K562 (cell line): ENCODE data around the gene HSPA14. TPM values are rescaled to one million over a fixed set of nuclear protein-coding genes. Genes with fewer than 3 reads are reported as not detected.
A peak's percentile ranks its signal among the peaks of the same experiment; 100 is the strongest.

ENCODE experiments used
- ATAC-seq: fragments of 200-7000 bp; cut with Tn5 transposase; 3 replicates; pipeline ENCODE4 v1.9.1; 2020; ENCODE audit warnings: moderate library complexity
- BruUV-seq: library from RNA; stranded (reverse); fragments of 400-500 nt; replicated peaks from 2 replicates; lab custom pipeline; 2021; lab: Mats Ljungman, UMichigan
- CTCF ChIA-PET: fragments of 300-600 bp; formaldehyde crosslinking; extraction: SDS; loops from one replicate; lab custom pipeline; 2021; ENCODE audit warnings: low intra/inter-chr PET ratio; lab: Yijun Ruan, JAX
- POLR2A ChIA-PET: fragments of 300-600, 350-650 bp; sonication (Branson Sonifier 250); formaldehyde crosslinking; extraction: SDS; loops from one replicate; lab custom pipeline; 2021; ENCODE audit warnings: antibody characterized with exemption, inconsistent platforms; lab: Yijun Ruan, JAX
- DNase-seq, 4 experiments: peaks; one replicate each; pipeline versions ENCODE4 v3.0.0 to v3.0.0-alpha.2; 2011 to 2018; ENCODE audit warnings: low spot score in 3 of 4, mixed read lengths in 3 of 4; ENCODE audit errors: extremely low read depth in 1 of 4
- FAIRE-seq: peaks from 2 replicates; lab custom pipeline; 2011; peaks lifted over from hg19 to GRCh38; lab: Jason Lieb, UNC
- H2AFZ ChIP-seq: 2 replicates; pipeline ENCODE4 v1.6.0; 2011; ENCODE audit warnings: low read depth, low read length, control low read depth, inconsistent platforms
- H3K27ac ChIP-seq: fragments of 200-600 bp; 3 replicates; pipeline ENCODE4 v1.8.0; 2011; ENCODE audit warnings: low read depth, mild to moderate bottlenecking, control low read depth, inconsistent platforms, low read length, moderate library complexity, mixed read lengths; ENCODE audit errors: extremely low read depth
- H3K27me3 ChIP-seq, 2 experiments: fragments of 300-600 bp in 1 of 2; 2 replicates in 1 of 2; 3 replicates in 1 of 2; pipeline versions ENCODE4 v1.6.0 to v1.8.0; 2011; ENCODE audit warnings: inconsistent platforms in 2 of 2, low read length in 2 of 2, mild to moderate bottlenecking in 1 of 2, mixed read lengths in 1 of 2, moderate library complexity in 1 of 2; ENCODE audit not compliant: control insufficient read depth in 2 of 2, insufficient read depth in 2 of 2
- H3K36me3 ChIP-seq: fragments of 300-600 bp; 3 replicates; pipeline ENCODE4 v1.8.0; 2011; ENCODE audit warnings: mild to moderate bottlenecking, low read length, inconsistent platforms; ENCODE audit not compliant: control insufficient read depth, insufficient read depth
- H3K4me1 ChIP-seq, 2 experiments: fragments of 200-600 bp in 1 of 2; replicated peaks in 1 of 2; 2 replicates in 1 of 2; 3 replicates in 1 of 2; pipeline versions ENCODE4 v1.5.1 to v1.8.0; 2011; ENCODE audit warnings: inconsistent platforms in 2 of 2, low read length in 2 of 2, mild to moderate bottlenecking in 1 of 2, mixed read lengths in 1 of 2, moderate library complexity in 1 of 2; ENCODE audit not compliant: control insufficient read depth in 2 of 2, insufficient read depth in 2 of 2
- H3K4me2 ChIP-seq: 2 replicates; pipeline ENCODE4 v1.6.1; 2011; ENCODE audit warnings: low read length, control low read depth, inconsistent platforms, mixed read lengths; ENCODE audit not compliant: insufficient read depth
- H3K4me3 ChIP-seq: fragments of 200-600 bp; sonication (generic), shearing (Covaris generic); 2 replicates; pipeline ENCODE4 v1.5.1; 2016; ENCODE audit warnings: control low read depth, inconsistent platforms
- H3K79me2 ChIP-seq: fragments of 200-600 bp; 3 replicates; pipeline ENCODE4 v1.8.0; 2011; ENCODE audit warnings: low read length, inconsistent platforms; ENCODE audit not compliant: control insufficient read depth, insufficient read depth
- H3K9ac ChIP-seq, 2 experiments: 2 replicates each; pipeline versions ENCODE4 v1.6.0 to v1.6.1; 2011; ENCODE audit warnings: low read depth in 2 of 2, low read length in 2 of 2, control low read depth in 1 of 2, inconsistent platforms in 1 of 2, mild to moderate bottlenecking in 1 of 2, mixed read lengths in 1 of 2; ENCODE audit not compliant: insufficient read depth in 1 of 2
- H3K9me1 ChIP-seq: one replicate; pipeline ENCODE4 v1.6.0; 2011; ENCODE audit warnings: inconsistent platforms, mild to moderate bottlenecking, low read length, moderate library complexity; ENCODE audit not compliant: control insufficient read depth, insufficient read depth
- H3K9me3 ChIP-seq: replicated peaks from 2 replicates; pipeline ENCODE4 v1.5.1; 2011; ENCODE audit warnings: low read depth, low read length, inconsistent platforms; ENCODE audit not compliant: control insufficient read depth, insufficient read depth
- H4K20me1 ChIP-seq: replicated peaks from 2 replicates; pipeline ENCODE4 v1.6.1; 2011; ENCODE audit warnings: low read length, inconsistent platforms, mixed read lengths; ENCODE audit not compliant: control insufficient read depth, insufficient read depth
- BRD9 ChIP-seq: fragments of 450-650 bp; IDR thresholded peaks from 2 replicates; pipeline ENCODE4 v1.6.1; 2018; ENCODE audit warnings: low read depth; ENCODE audit not compliant: partially characterized antibody
- FOS ChIP-seq: IDR thresholded peaks from 3 replicates; pipeline ENCODE4 v1.6.1; 2011; ENCODE audit not compliant: insufficient read length; ENCODE audit errors: extremely low read depth
- HNRNPLL ChIP-seq: fragments of 200-400 bp; formaldehyde crosslinking; IDR thresholded peaks from 2 replicates; pipeline ENCODE4 v1.6.1; 2017; ENCODE audit warnings: low read length, low read depth, mild to moderate bottlenecking; ENCODE audit not compliant: poor library complexity, severe bottlenecking
- MAZ ChIP-seq, 2 experiments: fragments of 450-650 bp in 1 of 2; sonication (generic) in 1 of 2; formaldehyde crosslinking; IDR thresholded peaks in 1 of 2; conservative IDR thresholded peaks in 1 of 2; 2 replicates each; pipeline versions ENCODE4 v1.4.0 to v1.5.0; 2020; ENCODE audit warnings: mild to moderate bottlenecking in 1 of 2, missing genetic modification reagents in 1 of 2
- NFYB ChIP-seq: IDR thresholded peaks from 2 replicates; pipeline ENCODE4 v1.6.1; 2011; ENCODE audit warnings: mild to moderate bottlenecking, moderate library complexity; ENCODE audit not compliant: insufficient read length; ENCODE audit errors: extremely low read depth
- NRF1 ChIP-seq, 2 experiments: fragments of 450-650 bp; IDR thresholded peaks in 1 of 2; conservative IDR thresholded peaks in 1 of 2; 2 replicates each; pipeline ENCODE4 v1.6.1; 2014; ENCODE audit warnings: mild to moderate bottlenecking in 2 of 2
- SIN3B ChIP-seq: fragments of 450-650 bp; IDR thresholded peaks from 2 replicates; pipeline ENCODE4 v1.6.1; 2017; ENCODE audit warnings: low read depth, mild to moderate bottlenecking, moderate library complexity
- SMAD3 ChIP-seq: fragments of 450-650 bp; formaldehyde crosslinking; conservative IDR thresholded peaks from 2 replicates; pipeline ENCODE4 v1.4.0; 2020; ENCODE audit warnings: mild to moderate bottlenecking
- ZBTB9 ChIP-seq: fragments of 450-650 bp; formaldehyde crosslinking; IDR thresholded peaks from 2 replicates; pipeline ENCODE4 v1.4.0; 2020; ENCODE audit warnings: mild to moderate bottlenecking, moderate library complexity
- ZNF324 ChIP-seq: fragments of 250-450 bp; sonication (Bioruptor Pico); IDR thresholded peaks from 2 replicates; pipeline ENCODE4 v1.4.0; 2020; ENCODE audit warnings: mild to moderate bottlenecking
- ZNF583 ChIP-seq: fragments of 250-450 bp; sonication (Bioruptor Pico); IDR thresholded peaks from 2 replicates; pipeline ENCODE4 v1.4.0; 2020
- ZNF740 ChIP-seq, 3 experiments: fragments of 200-800 bp in 1 of 3; sonication (Bioruptor generic) in 1 of 3; sonication (generic) in 1 of 3; formaldehyde crosslinking in 1 of 3; IDR thresholded peaks; 2 replicates each; pipeline versions ENCODE4 v1.6.1 to v1.8.0; 2016 to 2022; ENCODE audit warnings: mild to moderate bottlenecking in 2 of 3, missing compliant biosample characterization in 2 of 3, missing genetic modification characterization in 2 of 3, missing genetic modification reagents in 1 of 3
- WGBS: fragments of 100-300 bp; shearing (Covaris generic); methylation state at CpG from one replicate; pipeline ENCODE4 v1.1.6; 2016; ENCODE audit warnings: low coverage, mixed read lengths; ENCODE audit not compliant: insufficient coverage; ENCODE audit errors: missing lambda C conversion rate; 5-methylcytosine and 5-hydroxymethylcytosine counted together
- in situ Hi-C: fragments of 300-500 bp; cut with MboI; formaldehyde crosslinking; loops from 4 replicates; pipeline ENCODE4 v1.15.0; 2018; ENCODE audit warnings: inconsistent platforms, mixed read lengths
- intact Hi-C: fragments of 100-400 bp; cut with micrococcal nuclease; formaldehyde crosslinking; loops from 2 replicates; pipeline ENCODE4 v1.14.2; 2022
- polyA plus RNA-seq, 8 experiments: library from polyadenylated mRNA; depleted of rRNA in 4 of 8; stranded (reverse) in 5 of 8; unstranded in 3 of 8; fragments of >200 nt; fragmentation: Nextera tagmentation in 2 of 8; fragmentation: Illumina TruSeq in 1 of 8; extraction: Ambion mirVana in 2 of 8; extraction: Trizol in 1 of 8; gene quantifications; 2 replicates each; pipeline versions ENCODE4 v1.2.1 to v1.2.3, GENCODE V29; 2011 to 2014; ENCODE audit warnings: inconsistent platforms in 1 of 8, missing spikeins in 1 of 8
- total RNA-seq, 7 experiments: library from RNA; depleted of rRNA in 6 of 7; stranded (reverse); fragments of >200 nt in 6 of 7; fragmentation: Illumina TruSeq in 2 of 7; extraction: Trizol in 2 of 7; gene quantifications; 2 replicates each; pipeline versions ENCODE4 v1.2.1 to v1.2.3, GENCODE V29; 2011 to 2021; ENCODE audit warnings: low replicate concordance in 1 of 7

Gene HSPA14
- total and polyA plus RNA-seq, 9 of the 15 experiments (the other 6 are each of a cell fraction or from before 2014, with no cell fraction given) = 41.9 to 75.0 (median 63.2) TPM

GRCh38 chr10:14812271-14812670, 25.8 kb upstream of the HSPA14 start:
- no peaks in the 10 kb centered on the region for H3K4me1 ChIP-seq
- POLR2A ChIA-PET = interaction anchor here (0.7 to 1.2 kb wide), 2 partner anchors 11 to 25 kb away, joined by 3 to 4 read pairs; partner anchors contain the start of gene CDNF
- 2% methylated on average over 3 of the region's 3 CpGs for whole genome bisulfite sequencing

More at GRCh38 chr10:14812271-14812670, 25.8 kb upstream of the HSPA14 start:
- Histone ChIP-seq H3K27me3 (peaks cover 17 to 26% of the 10 kb centered on the region in 2 experiments), H3K79me2 (no peaks in the 10 kb centered on the region), H2AFZ (no peak overlapping the region), H3K36me3 (no peaks in the 10 kb centered on the region), H4K20me1 (no peaks in the 10 kb centered on the region), H3K27ac (no peak overlapping the region), H3K4me2 (no peak overlapping the region; the same call in 1 of the 2 replicates), H3K4me3 (no peak overlapping the region), H3K9ac (no peak overlapping the region), H3K9me3 (no peaks in the 10 kb centered on the region), H3K9me1 (no peaks in the 10 kb centered on the region)
- in situ Hi-C loops = no loop called here
- TF ChIP-seq ZNF740 (CRISPR knock-in tag; IDR thresholded peaks at IDR 0.05) = no peak
- TF ChIP-seq ZNF740 (tag; IDR thresholded peaks at IDR 0.05) = no peak
- TF ChIP-seq BRD9 = no peak
- peak; percentile 4 for TF ChIP-seq FOS
- TF ChIP-seq SIN3B = no peak
- no peak for TF ChIP-seq ZNF583 (CRISPR knock-in tag)
- peak in 1 of 2 experiments; percentile 26; a peak in 1 of 4 replicates for TF ChIP-seq NRF1 (conservative IDR thresholded peaks at IDR 0.05 in 1 of 2, IDR thresholded peaks at IDR 0.05 in 1 of 2)
- TF ChIP-seq HNRNPLL = peak; percentile 30
- TF ChIP-seq SMAD3 = no peak
- TF ChIP-seq NFYB = peak; percentile 16
- TF ChIP-seq ZBTB9 = no peak
- no peak for TF ChIP-seq ZNF324 (CRISPR knock-in tag)
- 0 out of 4 replicates have a peak, but pooled peaks of 1 of the 2 experiments have one; percentile 32 for TF ChIP-seq MAZ (CRISPR knock-in tag; conservative IDR thresholded peaks at IDR 0.05 in 1 of 2, IDR thresholded peaks at IDR 0.05 in 1 of 2)
- FAIRE-seq (peak; percentile 37), ATAC-seq (peak; percentile 85), DNase-seq (peak in 2 of 4 experiments; percentile 37 to 40)
- intact Hi-C loops = no loop called here
- CTCF ChIA-PET = no interaction called here
- BruUV-seq = no TSS peak
